B cell (primary cell): ENCODE data around the gene EPHA10. TPM values are rescaled to one million over a fixed set of nuclear protein-coding genes. Genes with fewer than 3 reads are reported as not detected.

Experiments
- ATAC-seq: fragments of 200-7000 bp; cut with Tn5 transposase; one replicate; pipeline ENCODE4 v1.10.0; 2021; ENCODE audit warnings: low read depth, mild to moderate bottlenecking, moderate number of reproducible peaks, moderate library complexity
- CTCF ChIA-PET: fragments of 350-600 bp; sonication (Branson Sonifier 250); formaldehyde crosslinking; loops from one replicate; lab custom pipeline; 2021; ENCODE audit warnings: antibody characterized with exemption, inconsistent platforms; lab: Charles Lee
- POLR2A ChIA-PET: fragments of 350-600 bp; sonication (Branson Sonifier 250); formaldehyde crosslinking; loops from one replicate; lab custom pipeline; 2021; ENCODE audit warnings: antibody characterized with exemption; lab: Charles Lee
- DNase-seq: peaks from one replicate; pipeline ENCODE4 v3.0.0; 2013
- H2AFZ ChIP-seq: 2 replicates; pipeline ENCODE4 v1.6.1; 2012; ENCODE audit warnings: mild to moderate bottlenecking, low read depth, low read length; ENCODE audit not compliant: insufficient read depth, poor library complexity, severe bottlenecking
- H3K27ac ChIP-seq, 2 donors: 1 replicate in 1 of 2; 2 replicates in 1 of 2; pipeline ENCODE4 v1.5.1; 2012 to 2013; ENCODE audit warnings: low read length in 2 of 2, mild to moderate bottlenecking in 2 of 2, moderate library complexity in 1 of 2
- H3K27me3 ChIP-seq, 4 experiments: fragments of 200-600 bp in 1 of 4; sonication (generic) in 1 of 4; replicated peaks in 1 of 4; 1 replicate in 2 of 4; 2 replicates in 2 of 4; pipeline versions ENCODE4 v1.6.1 to v1.7.0; 2013 to 2016; ENCODE audit warnings: low read length in 3 of 4, mild to moderate bottlenecking in 2 of 4, mixed read lengths in 1 of 4, moderate library complexity in 1 of 4; ENCODE audit not compliant: insufficient read depth in 4 of 4, control insufficient read depth in 3 of 4; ENCODE audit errors: control extremely low read depth in 1 of 4
- H3K36me3 ChIP-seq, 2 experiments: replicated peaks in 1 of 2; 1 replicate in 1 of 2; 2 replicates in 1 of 2; pipeline versions ENCODE4 v1.6.1 to v1.7.1; 2013; ENCODE audit warnings: low read length in 1 of 2; ENCODE audit not compliant: insufficient read depth in 2 of 2, control insufficient read depth in 1 of 2; ENCODE audit errors: control extremely low read depth in 1 of 2, extremely low read depth in 1 of 2
- H3K4me1 ChIP-seq, 2 donors: fragments of 200-600 bp in 1 of 2; sonication (generic) in 1 of 2; 1 replicate in 1 of 2; 2 replicates in 1 of 2; pipeline versions ENCODE4 v1.5.1 to v1.6.1; 2013 to 2017; ENCODE audit warnings: low read length in 2 of 2; ENCODE audit not compliant: control insufficient read depth in 2 of 2, insufficient read depth in 2 of 2
- H3K4me2 ChIP-seq: replicated peaks from 2 replicates; pipeline ENCODE3; 2012; ENCODE audit warnings: mild to moderate bottlenecking, low read depth, low read length; ENCODE audit not compliant: poor library complexity, severe bottlenecking
- H3K4me3 ChIP-seq, 5 experiments: fragments of 200-600 bp in 1 of 5; sonication (generic) in 1 of 5; 1 replicate in 3 of 5; 2 replicates in 2 of 5; pipeline versions ENCODE4 v1.5.1 to v1.7.0; 2011 to 2016; ENCODE audit warnings: low read length in 4 of 5, mild to moderate bottlenecking in 4 of 5, low read depth in 2 of 5, control low read depth in 1 of 5, moderate library complexity in 1 of 5; ENCODE audit not compliant: insufficient read depth in 1 of 5; ENCODE audit errors: control extremely low read depth in 1 of 5, extremely low read depth in 1 of 5
- H3K79me2 ChIP-seq: fragments of 200-600 bp; sonication (generic); one replicate; pipeline ENCODE4 v1.6.0; 2016; ENCODE audit warnings: low read length; ENCODE audit not compliant: control insufficient read depth, insufficient read depth
- H3K9ac ChIP-seq: fragments of 200-600 bp; sonication (generic); 2 replicates; pipeline ENCODE4 v1.6.1; 2017; ENCODE audit warnings: mild to moderate bottlenecking, low read length, moderate library complexity
- H3K9me3 ChIP-seq, 3 donors: one replicate each; pipeline versions ENCODE4 v1.6.1 to v1.7.1; 2013; ENCODE audit warnings: low read length in 2 of 3; ENCODE audit not compliant: control insufficient read depth in 2 of 3, insufficient read depth in 1 of 3; ENCODE audit errors: control extremely low read depth in 1 of 3
- H4K20me1 ChIP-seq: 2 replicates; pipeline ENCODE4 v1.6.0; 2012; ENCODE audit warnings: mild to moderate bottlenecking, low read length; ENCODE audit not compliant: insufficient read depth, control insufficient read depth, poor library complexity, severe bottlenecking
- H3K27ac Mint-ChIP-seq: one replicate; pipeline ENCODE4 v1.8.0; 2021; ENCODE audit warnings: mixed read lengths
- H3K27me3 Mint-ChIP-seq: one replicate; pipeline ENCODE4 v1.8.0; 2021; ENCODE audit warnings: mixed read lengths
- H3K4me1 Mint-ChIP-seq: one replicate; pipeline ENCODE4 v1.8.0; 2021; ENCODE audit warnings: mixed read lengths
- H3K4me3 Mint-ChIP-seq: one replicate; pipeline ENCODE4 v1.8.0; 2021; ENCODE audit warnings: mixed read lengths
- H3K9me3 Mint-ChIP-seq: one replicate; pipeline ENCODE4 v1.8.0; 2022; ENCODE audit warnings: mixed read lengths; ENCODE audit not compliant: insufficient read depth
- CTCF ChIP-seq: fragments of 200-600 bp; IDR thresholded peaks from one replicate; pipeline ENCODE4 v1.8.0; 2022; ENCODE audit warnings: antibody characterized with exemption, mild to moderate bottlenecking
- EZH2 ChIP-seq: IDR thresholded peaks from 2 replicates; pipeline ENCODE4 v1.6.1; 2012; ENCODE audit warnings: borderline replicate concordance, low read depth, mild to moderate bottlenecking, moderate library complexity, low read length; ENCODE audit not compliant: insufficient read depth, poor library complexity, severe bottlenecking
- whole genome bisulfite sequencing: methylation state at CpG from one replicate; pipeline ENCODE4 v1.1.5; 2013; ENCODE audit warnings: missing lambda C conversion rate; ENCODE audit not compliant: insufficient coverage; 5-methylcytosine and 5-hydroxymethylcytosine counted together
- intact Hi-C: fragments of 100-400 bp; cut with micrococcal nuclease; formaldehyde crosslinking; loops from one replicate; pipeline ENCODE4 v1.10.0; 2022
- polyA plus RNA-seq: library from polyadenylated mRNA; depleted of rRNA; stranded (reverse); fragments of >200 nt; gene quantifications from 2 replicates; pipeline ENCODE4 v1.2.3, GENCODE V29; 2012
- total RNA-seq, 2 donors: library from RNA; stranded (reverse); fragments of 120-200 nt in 1 of 2; gene quantifications; 1 replicate in 1 of 2; 2 replicates in 1 of 2; pipeline versions ENCODE4 v1.2.3 to v1.2.4, GENCODE V29; 2013 to 2022

The EPHA10 gene
- total and polyA plus RNA-seq, 2 donors (not counting 1 experiment from before 2014, with no cell fraction given), result 0.39 to 0.94 TPM

- Histone ChIP-seq H3K27ac (no peak overlapping the region), H4K20me1 (no peaks in the 10 kb centered on the region), H3K9ac (no peak overlapping the region), H3K4me3 (no peak overlapping the region), H3K79me2 (no peaks in the 10 kb centered on the region), H3K9me3 (no peaks in the 10 kb centered on the region), H3K27me3 (no peaks in the 10 kb centered on the region), H3K4me1 (no peaks in the 10 kb centered on the region), H3K4me2 (no peak overlapping the region), H2AFZ (no peak overlapping the region), H3K36me3 (no peaks in the 10 kb centered on the region)
- TF ChIP-seq EZH2, result no peak
- TF ChIP-seq CTCF, result no peak
- ATAC-seq (no peak), DNase-seq (no peak)
- H3K27me3 Mint-ChIP-seq, result no peaks in the 10 kb centered on the region
- 84% methylated on average over 7 of the region's 8 CpGs for WGBS
- H3K4me3 Mint-ChIP-seq, result no peak overlapping the region
- no peaks in the 10 kb centered on the region for H3K9me3 Mint-ChIP-seq
- CTCF ChIA-PET, result no interaction called here
- no peaks in the 10 kb centered on the region for H3K4me1 Mint-ChIP-seq
- POLR2A ChIA-PET, result no interaction called here
- no peak overlapping the region for H3K27ac Mint-ChIP-seq
- intact Hi-C loops, result no loop called here
Measured at GRCh38 chr1:37705399-37705798, 59.5 kb downstream of the EPHA10 start.

GRCh38 chr1:37704966-37705365 is 60.0 kb downstream of the EPHA10 start:
- Histone ChIP-seq H3K79me2 (no peaks in the 10 kb centered on the region), H2AFZ (no peak overlapping the region), H3K9me3 (no peaks in the 10 kb centered on the region), H3K27me3 (no peaks in the 10 kb centered on the region), H3K4me1 (no peaks in the 10 kb centered on the region), H3K27ac (no peak overlapping the region), H3K9ac (no peak overlapping the region), H4K20me1 (no peaks in the 10 kb centered on the region), H3K36me3 (no peaks in the 10 kb centered on the region), H3K4me3 (no peak overlapping the region), H3K4me2 (no peak overlapping the region)
- ATAC-seq (no peak), DNase-seq (no peak)
- Mint-ChIP-seq H3K27ac (no peak overlapping the region), H3K4me1 (no peaks in the 10 kb centered on the region), H3K9me3 (no peaks in the 10 kb centered on the region), H3K27me3 (no peaks in the 10 kb centered on the region), H3K4me3 (no peak overlapping the region)
- ChIA-PET POLR2A (no interaction called here), CTCF (no interaction called here)
- TF ChIP-seq EZH2, result no peak
- TF ChIP-seq CTCF, result no peak
- intact Hi-C loops, result no loop called here
- no CpG with 5 or more reads among the region's 3 CpGs for WGBS
